GM12878 (cell line): ENCODE results near the gene GJA4. TPM values are rescaled to one million over a fixed set of nuclear protein-coding genes. Genes with fewer than 3 reads are reported as not detected.

Experiments
- ATAC-seq: fragments of 200-7000 bp; cut with Tn5 transposase; 3 replicates; pipeline ENCODE4 v1.9.1; 2020; ENCODE audit warnings: mild to moderate bottlenecking, moderate library complexity
- BruUV-seq: library from RNA; stranded (reverse); fragments of 400-500 nt; replicated peaks from 2 replicates; lab custom pipeline; 2021; lab: Mats Ljungman, UMichigan
- CTCF ChIA-PET: fragments of 300-600 bp; sonication (Branson Sonifier 250); formaldehyde crosslinking; extraction: SDS; loops from one replicate; lab custom pipeline; 2021; ENCODE audit warnings: inconsistent platforms; lab: Yijun Ruan, JAX
- POLR2A ChIA-PET: fragments of 350-600 bp; formaldehyde crosslinking; extraction: SDS; loops from one replicate; lab custom pipeline; 2021; ENCODE audit warnings: inconsistent platforms; lab: Charles Lee
- RAD21 ChIA-PET: fragments of 300-600 bp; sonication (Branson Sonifier 250); formaldehyde crosslinking; loops from one replicate; lab custom pipeline; 2023; ENCODE audit warnings: antibody characterized with exemption; ENCODE audit not compliant: unreplicated experiment; lab: Charles Lee
- SMC1A ChIA-PET: fragments of 300-600 bp; sonication (Branson Sonifier 250); formaldehyde crosslinking; loops from one replicate; lab custom pipeline; 2023; ENCODE audit not compliant: unreplicated experiment, uncharacterized antibody; lab: Charles Lee
- DNase-seq: peaks from one replicate; pipeline ENCODE4 v3.0.0-alpha.2; 2011; ENCODE audit warnings: low read depth, low spot score
- FAIRE-seq: peaks from 3 replicates; lab custom pipeline; 2011; peaks lifted over from hg19 to GRCh38; lab: Jason Lieb, UNC
- H2AFZ ChIP-seq: 2 replicates; pipeline ENCODE4 v1.6.0; 2011; ENCODE audit warnings: low read depth, low read length, control low read depth; ENCODE audit not compliant: control insufficient read depth
- H3K27ac ChIP-seq: 2 replicates; pipeline ENCODE4 v1.5.1; 2011; ENCODE audit warnings: control low read depth; ENCODE audit not compliant: control insufficient read depth, insufficient read depth
- H3K27me3 ChIP-seq, 2 experiments: replicated peaks in 1 of 2; 2 replicates each; pipeline versions ENCODE4 v1.6.0 to v1.6.1; 2011; ENCODE audit warnings: low read length in 1 of 2; ENCODE audit not compliant: control insufficient read depth in 2 of 2, insufficient read depth in 2 of 2
- H3K36me3 ChIP-seq, 2 experiments: 2 replicates each; pipeline ENCODE4 v1.5.1; 2011; ENCODE audit warnings: low read length in 1 of 2; ENCODE audit not compliant: control insufficient read depth in 2 of 2, insufficient read depth in 2 of 2
- H3K4me1 ChIP-seq: 2 replicates; pipeline ENCODE4 v1.6.1; 2011; ENCODE audit warnings: mild to moderate bottlenecking, low read length, moderate library complexity, mixed read lengths; ENCODE audit not compliant: control insufficient read depth, insufficient read depth
- H3K4me2 ChIP-seq: 2 replicates; pipeline ENCODE4 v1.6.0; 2011; ENCODE audit warnings: control low read depth; ENCODE audit not compliant: control insufficient read depth, insufficient read depth
- H3K4me3 ChIP-seq: fragments of 200-600 bp; sonication (generic); 2 replicates; pipeline ENCODE4 v1.5.1; 2016
- H3K79me2 ChIP-seq: 2 replicates; pipeline ENCODE4 v1.6.0; 2011; ENCODE audit warnings: low read length; ENCODE audit not compliant: control insufficient read depth, insufficient read depth
- H3K9ac ChIP-seq: 2 replicates; pipeline ENCODE4 v1.8.0; 2011; ENCODE audit warnings: low read length, control low read depth, mixed read lengths; ENCODE audit not compliant: control insufficient read depth, insufficient read depth
- H3K9me3 ChIP-seq: replicated peaks from 3 replicates; pipeline ENCODE4 v1.5.1; 2011; ENCODE audit warnings: mild to moderate bottlenecking, low read length; ENCODE audit not compliant: control insufficient read depth, insufficient read depth
- H4K20me1 ChIP-seq: 2 replicates; pipeline ENCODE4 v1.6.0; 2011; ENCODE audit not compliant: control insufficient read depth, insufficient read depth
- BCL3 ChIP-seq: IDR thresholded peaks from 2 replicates; pipeline ENCODE4 v1.6.1; 2011; ENCODE audit warnings: borderline replicate concordance, low read depth, mild to moderate bottlenecking, moderate library complexity, low read length; ENCODE audit not compliant: insufficient read depth, poor library complexity, severe bottlenecking
- BRCA1 ChIP-seq: IDR thresholded peaks from 2 replicates; pipeline ENCODE4 v1.6.1; 2011; ENCODE audit warnings: low read depth, low read length, improper control_type of control experiment
- E2F4 ChIP-seq: IDR thresholded peaks from 2 replicates; pipeline ENCODE4 v1.6.1; 2012; ENCODE audit warnings: low read depth, low read length, improper control_type of control experiment
- ETV6 ChIP-seq, 2 experiments: fragments of 450-650 bp in 1 of 2; IDR thresholded peaks in 1 of 2; conservative IDR thresholded peaks in 1 of 2; 2 replicates each; pipeline ENCODE4 v1.6.1; 2014; ENCODE audit warnings: antibody characterized with exemption in 1 of 2, borderline replicate concordance in 1 of 2, low read depth in 1 of 2, mild to moderate bottlenecking in 1 of 2, moderate library complexity in 1 of 2
- HSF1 ChIP-seq: fragments of 150-350 bp; IDR thresholded peaks from 2 replicates; pipeline ENCODE4 v1.6.1; 2014; ENCODE audit warnings: mild to moderate bottlenecking, low read depth, low read length
- JUND ChIP-seq: IDR thresholded peaks from 2 replicates; pipeline ENCODE4 v1.6.1; 2012; ENCODE audit warnings: low read depth, mild to moderate bottlenecking, low read length, improper control_type of control experiment, moderate library complexity
- NR2F1 ChIP-seq: fragments of 450-650 bp; conservative IDR thresholded peaks from 2 replicates; pipeline ENCODE4 v1.6.1; 2017; ENCODE audit warnings: mild to moderate bottlenecking
- PML ChIP-seq: IDR thresholded peaks from 2 replicates; pipeline ENCODE4 v1.6.1; 2012; ENCODE audit warnings: low read length, inconsistent platforms
- POLR2A ChIP-seq: IDR thresholded peaks from 2 replicates; pipeline ENCODE4 v1.6.1; 2011; ENCODE audit warnings: low read depth, mild to moderate bottlenecking, low read length
- RFX5 ChIP-seq: IDR thresholded peaks from 2 replicates; pipeline ENCODE4 v1.6.1; 2011; ENCODE audit warnings: low read depth, low read length, improper control_type of control experiment
- SMAD5 ChIP-seq: IDR thresholded peaks from 2 replicates; pipeline ENCODE4 v1.6.1; 2016; ENCODE audit warnings: antibody characterized with exemption, low read depth
- SMARCA5 ChIP-seq: fragments of 450-650 bp; IDR thresholded peaks from 2 replicates; pipeline ENCODE4 v1.6.1; 2017; ENCODE audit warnings: mild to moderate bottlenecking
- YBX1 ChIP-seq: fragments of 450-650 bp; IDR thresholded peaks from 2 replicates; pipeline ENCODE4 v1.6.1; 2016; ENCODE audit warnings: antibody characterized with exemption
- ZBED1 ChIP-seq: IDR thresholded peaks from 2 replicates; pipeline ENCODE4 v1.6.1; 2016; ENCODE audit warnings: borderline replicate concordance
- WGBS: methylation state at CpG from one replicate; pipeline ENCODE4 v1.1.6; 2016; ENCODE audit warnings: low lambda C conversion rate; ENCODE audit not compliant: insufficient replicate concordance, insufficient coverage; ENCODE audit errors: missing lambda C conversion rate; 5-methylcytosine and 5-hydroxymethylcytosine counted together
- in situ Hi-C: fragments of 300-500 bp; cut with MboI; formaldehyde crosslinking; loops from 9 replicates; pipeline ENCODE4 v1.14.3; 2018; ENCODE audit warnings: mixed read lengths
- intact Hi-C: fragments of 100-400 bp; cut with micrococcal nuclease; formaldehyde crosslinking; loops from one replicate; pipeline ENCODE4 v1.14.2; 2022; ENCODE audit not compliant: unreplicated experiment
- polyA plus RNA-seq, 11 experiments: library from polyadenylated mRNA; depleted of rRNA in 4 of 11; unstranded in 6 of 11; stranded (reverse) in 5 of 11; fragments of >200 nt; fragmentation: Nextera tagmentation in 4 of 11; fragmentation: Illumina TruSeq in 1 of 11; extraction: Ambion mirVana in 4 of 11; extraction: Trizol in 1 of 11; gene quantifications; 1 replicate in 1 of 11; 2 replicates in 10 of 11; pipeline versions ENCODE4 v1.2.1 to v1.2.3, GENCODE V29; 2011 to 2016; ENCODE audit warnings: inconsistent platforms in 2 of 11, missing spikeins in 2 of 11, low read depth in 1 of 11
- total RNA-seq, 4 experiments: library from RNA; depleted of rRNA in 3 of 4; stranded (reverse); fragments of >200 nt in 3 of 4; fragmentation: Illumina TruSeq in 1 of 4; extraction: Trizol in 1 of 4; gene quantifications; 2 replicates each; pipeline versions ENCODE4 v1.2.1 to v1.2.3, GENCODE V29; 2013 to 2021

The GJA4 gene
- total and polyA plus RNA-seq, 10 of the 15 experiments (the other 5 are each of a cell fraction or from before 2014, with no cell fraction given), result 0.09 to 0.18 TPM; not detected in 8

- H3K4me1 ChIP-seq, result no peaks in the 10 kb centered on the region
- no peak overlapping the region for H3K4me2 ChIP-seq
- intact Hi-C loops, result no loop called here
- ChIA-PET SMC1A (no interaction called here), CTCF (no interaction called here)
- FAIRE-seq (no peak), ATAC-seq (no peak), DNase-seq (no peak)
- H3K79me2 ChIP-seq, result no peaks in the 10 kb centered on the region
- H3K27me3 ChIP-seq, result no peaks in the 10 kb centered on the region; a peak in 2 of 4 replicates
- 67% methylated on average over 6 of the region's 6 CpGs for WGBS
- no peak for TF ChIP-seq E2F4
- TF ChIP-seq NR2F1, result no peak
- no peak for TF ChIP-seq JUND
- TF ChIP-seq RFX5, result no peak
- no peak for TF ChIP-seq PML
- TF ChIP-seq, all 136 proteins: peak for 0
- Histone ChIP-seq H3K36me3 (no peaks in the 10 kb centered on the region), H3K9me3 (no peaks in the 10 kb centered on the region), H2AFZ (no peak overlapping the region), H3K9ac (no peak overlapping the region), H3K4me3 (no peak overlapping the region), H3K27ac (no peak overlapping the region), H4K20me1 (no peaks in the 10 kb centered on the region)
- BruUV-seq, result no TSS peak
- POLR2A ChIA-PET, result interaction anchor here (0.5 kb wide), 1 partner anchor 755 kb away, joined by 4 read pairs; no protein-coding TSS in a partner anchor
- RAD21 ChIA-PET, result no interaction called here
- in situ Hi-C loops, result no loop called here
Measured at GRCh38 chr1:34755961-34756360, 36.8 kb upstream of the GJA4 start.

GRCh38 chr1:34757386-34757785, 35.4 kb upstream of the GJA4 start:
- Histone ChIP-seq H3K4me3 (no peak overlapping the region), H3K27me3 (no peaks in the 10 kb centered on the region; a peak in 2 of 4 replicates), H2AFZ (no peak overlapping the region), H3K9me3 (no peaks in the 10 kb centered on the region), H3K4me2 (no peak overlapping the region), H3K27ac (no peak overlapping the region), H3K4me1 (no peaks in the 10 kb centered on the region), H3K79me2 (no peaks in the 10 kb centered on the region), H4K20me1 (no peaks in the 10 kb centered on the region), H3K9ac (no peak overlapping the region), H3K36me3 (no peaks in the 10 kb centered on the region)
- RAD21 ChIA-PET, result no interaction called here
- SMC1A ChIA-PET, result interaction anchor here (0.7 kb wide), 1 partner anchor 9 kb away, joined by 4 read pairs; no protein-coding TSS in a partner anchor
- FAIRE-seq (no peak), DNase-seq (no peak), ATAC-seq (no peak)
- CTCF ChIA-PET, result interaction anchor here (1.0 kb wide), 1 partner anchor 14 kb away, joined by 3 read pairs; no protein-coding TSS in a partner anchor
- WGBS, result 24% methylated on average over 21 of the region's 21 CpGs
- in situ Hi-C loops, result no loop called here
- intact Hi-C loops, result no loop called here
- BruUV-seq, result no TSS peak
- POLR2A ChIA-PET, result no interaction called here
- no peak for TF ChIP-seq BCL3
- no peak for TF ChIP-seq BRCA1
- TF ChIP-seq SMARCA5, result no peak
- TF ChIP-seq ZBED1, result no peak
- TF ChIP-seq HSF1, result no peak
- no peak for TF ChIP-seq ETV6 (conservative IDR thresholded peaks at IDR 0.05 in 1 of 2, IDR thresholded peaks at IDR 0.05 in 1 of 2; ENCODE audit: borderline replicate concordance in 1 of 2, low read depth in 1 of 2)
- TF ChIP-seq YBX1, result no peak
- no peak for TF ChIP-seq SMAD5
- TF ChIP-seq POLR2A, result no peak
